Neural cell (in vitro differentiated cells): Measurements from ENCODE around the gene SLC28A1. TPM values are rescaled to one million over a fixed set of nuclear protein-coding genes. Genes with fewer than 3 reads are reported as not detected.

Experiments used
- H2AFZ ChIP-seq: fragments of 200-600, 300-800 bp; sonication (generic), shearing (Covaris generic); 2 replicates; pipeline ENCODE4 v1.6.0; 2014; ENCODE audit warnings: low read depth, mild to moderate bottlenecking, antibody characterized with exemption, low read length, moderate library complexity
- H3F3A ChIP-seq: fragments of 200-600 bp; shearing (Covaris generic); 2 replicates; pipeline ENCODE4 v1.6.1; 2016; ENCODE audit warnings: mild to moderate bottlenecking, moderate library complexity, mixed read lengths, antibody characterized with exemption, low read length; ENCODE audit not compliant: insufficient read depth, poor library complexity, severe bottlenecking
- H3K27ac ChIP-seq: fragments of 200-600, 300-800 bp; sonication (generic), shearing (Covaris generic); 2 replicates; pipeline ENCODE4 v1.5.1; 2014; ENCODE audit warnings: mild to moderate bottlenecking, low read length, moderate library complexity
- H3K27me3 ChIP-seq: fragments of 300-800, 200-600 bp; sonication (generic), shearing (Covaris generic); 2 replicates; pipeline ENCODE4 v1.6.0; 2014; ENCODE audit warnings: mild to moderate bottlenecking, low read depth, low read length, moderate library complexity; ENCODE audit not compliant: insufficient read depth
- H3K36me3 ChIP-seq: fragments of 300-800, 200-600 bp; sonication (generic), shearing (Covaris generic); 2 replicates; pipeline ENCODE4 v1.5.1; 2014; ENCODE audit warnings: mild to moderate bottlenecking, antibody characterized with exemption, low read length, moderate library complexity; ENCODE audit not compliant: insufficient read depth
- H3K4me2 ChIP-seq: fragments of 300-800, 200-600 bp; sonication (generic), shearing (Covaris generic); 2 replicates; pipeline ENCODE4 v1.6.0; 2014; ENCODE audit warnings: mild to moderate bottlenecking, low read length
- H3K4me3 ChIP-seq: fragments of 300-800, 200-600 bp; sonication (generic), shearing (Covaris generic); 2 replicates; pipeline ENCODE4 v1.5.1; 2014; ENCODE audit warnings: mild to moderate bottlenecking, low read length, moderate library complexity
- H3K79me2 ChIP-seq: fragments of 200-600 bp; shearing (Covaris generic); replicated peaks from 2 replicates; pipeline ENCODE4 v1.6.0; 2014; ENCODE audit warnings: mild to moderate bottlenecking, low read length, moderate library complexity; ENCODE audit not compliant: insufficient read depth
- H3K9ac ChIP-seq: fragments of 300-800, 200-600 bp; sonication (generic), shearing (Covaris generic); 2 replicates; pipeline ENCODE4 v1.6.1; 2016; ENCODE audit warnings: mild to moderate bottlenecking, low read length, mixed read lengths
- H3K9me2 ChIP-seq: fragments of 200-600 bp; shearing (Covaris generic); 2 replicates; pipeline ENCODE4 v1.6.1; 2016; ENCODE audit warnings: mild to moderate bottlenecking, low read length, mixed read lengths; ENCODE audit not compliant: insufficient read depth
- H3K9me3 ChIP-seq: fragments of 200-600, 300-800 bp; sonication (generic), shearing (Covaris generic); 2 replicates; pipeline ENCODE4 v1.6.1; 2016; ENCODE audit warnings: mild to moderate bottlenecking, mixed run types, low read length, moderate library complexity, mixed read lengths
- H4K20me1 ChIP-seq: fragments of 200-600 bp; shearing (Covaris generic); 2 replicates; pipeline ENCODE4 v1.6.1; 2016; ENCODE audit warnings: mild to moderate bottlenecking, mixed run types; ENCODE audit not compliant: insufficient read depth
- EP300 ChIP-seq: fragments of 450-650 bp; conservative IDR thresholded peaks from 2 replicates; pipeline ENCODE4 v1.6.1; 2014; ENCODE audit warnings: antibody characterized with exemption, mild to moderate bottlenecking, moderate library complexity; ENCODE audit not compliant: poor library complexity, severe bottlenecking
- EZH2 ChIP-seq: fragments of 200-600, 300-800 bp; shearing (Covaris generic), sonication (generic); IDR thresholded peaks from 2 replicates; pipeline ENCODE4 v1.6.1; 2014; ENCODE audit warnings: antibody characterized with exemption, low read length, borderline replicate concordance, mild to moderate bottlenecking; ENCODE audit not compliant: insufficient read depth, poor library complexity, severe bottlenecking
- MXI1 ChIP-seq: fragments of 450-650 bp; conservative IDR thresholded peaks from 2 replicates; pipeline ENCODE4 v1.6.1; 2014; ENCODE audit warnings: antibody characterized with exemption, mild to moderate bottlenecking; ENCODE audit not compliant: poor library complexity, severe bottlenecking
- RAD21 ChIP-seq: fragments of 450-650 bp; conservative IDR thresholded peaks from 2 replicates; pipeline ENCODE4 v1.6.1; 2014; ENCODE audit warnings: antibody characterized with exemption, mild to moderate bottlenecking, moderate library complexity
- TAF1 ChIP-seq: IDR thresholded peaks from 2 replicates; pipeline ENCODE4 v1.6.1; 2012; ENCODE audit warnings: low read depth
- polyA plus RNA-seq: library from polyadenylated mRNA; depleted of rRNA; stranded (reverse); fragments of >200 nt; gene quantifications from 2 replicates; pipeline ENCODE4 v1.2.3, GENCODE V29; 2014
- TF ChIP-seq, protein P1 (sequence below): IDR thresholded peaks from 2 replicates; pipeline ENCODE4 v1.6.1; 2012; ENCODE audit warnings: borderline replicate concordance
- TF ChIP-seq, protein P2 (sequence below): fragments of 450-650 bp; IDR thresholded peaks from 2 replicates; pipeline ENCODE4 v1.5.1; 2014; ENCODE audit warnings: antibody characterized with exemption, mild to moderate bottlenecking, moderate library complexity; ENCODE audit not compliant: poor library complexity, severe bottlenecking

SLC28A1 gene
- polyA plus RNA-seq, 1 donor from 2014 or later: not detected

DNA sequence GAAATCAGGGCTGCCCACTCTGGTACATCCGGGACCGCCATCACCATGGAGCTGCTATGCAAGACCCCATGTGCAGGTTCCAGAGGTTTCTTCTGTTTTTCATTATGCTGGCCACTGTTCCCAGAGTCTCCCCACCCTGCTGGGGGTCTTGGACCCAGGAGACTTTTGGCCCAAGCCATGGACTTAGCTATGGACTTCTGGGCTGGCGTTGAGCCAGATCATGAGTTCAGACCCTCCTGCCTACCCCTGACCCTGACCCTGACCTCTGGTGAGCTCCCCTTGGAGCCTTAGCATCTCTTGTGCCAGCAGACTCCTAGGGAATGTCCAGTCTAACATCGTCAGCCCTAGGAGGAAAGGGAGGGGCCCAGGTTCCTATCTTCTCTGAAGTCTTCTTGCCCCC, 25.3 kb downstream of the SLC28A1 start:
- H4K20me1 ChIP-seq: no peaks in the 10 kb centered on the region
- no peaks in the 10 kb centered on the region for H3K9me2 ChIP-seq
- H3K27ac ChIP-seq: no peak overlapping the region
- H3K79me2 ChIP-seq: no peaks in the 10 kb centered on the region
- H3K4me3 ChIP-seq: no peak overlapping the region
- H3K9me3 ChIP-seq: no peaks in the 10 kb centered on the region
- no peaks in the 10 kb centered on the region for H3F3A ChIP-seq
- H2AFZ ChIP-seq: no peak overlapping the region
- TF ChIP-seq MXI1 (no peak), TAF1 (no peak), RAD21 (no peak)
- TF ChIP-seq, protein P1, sequence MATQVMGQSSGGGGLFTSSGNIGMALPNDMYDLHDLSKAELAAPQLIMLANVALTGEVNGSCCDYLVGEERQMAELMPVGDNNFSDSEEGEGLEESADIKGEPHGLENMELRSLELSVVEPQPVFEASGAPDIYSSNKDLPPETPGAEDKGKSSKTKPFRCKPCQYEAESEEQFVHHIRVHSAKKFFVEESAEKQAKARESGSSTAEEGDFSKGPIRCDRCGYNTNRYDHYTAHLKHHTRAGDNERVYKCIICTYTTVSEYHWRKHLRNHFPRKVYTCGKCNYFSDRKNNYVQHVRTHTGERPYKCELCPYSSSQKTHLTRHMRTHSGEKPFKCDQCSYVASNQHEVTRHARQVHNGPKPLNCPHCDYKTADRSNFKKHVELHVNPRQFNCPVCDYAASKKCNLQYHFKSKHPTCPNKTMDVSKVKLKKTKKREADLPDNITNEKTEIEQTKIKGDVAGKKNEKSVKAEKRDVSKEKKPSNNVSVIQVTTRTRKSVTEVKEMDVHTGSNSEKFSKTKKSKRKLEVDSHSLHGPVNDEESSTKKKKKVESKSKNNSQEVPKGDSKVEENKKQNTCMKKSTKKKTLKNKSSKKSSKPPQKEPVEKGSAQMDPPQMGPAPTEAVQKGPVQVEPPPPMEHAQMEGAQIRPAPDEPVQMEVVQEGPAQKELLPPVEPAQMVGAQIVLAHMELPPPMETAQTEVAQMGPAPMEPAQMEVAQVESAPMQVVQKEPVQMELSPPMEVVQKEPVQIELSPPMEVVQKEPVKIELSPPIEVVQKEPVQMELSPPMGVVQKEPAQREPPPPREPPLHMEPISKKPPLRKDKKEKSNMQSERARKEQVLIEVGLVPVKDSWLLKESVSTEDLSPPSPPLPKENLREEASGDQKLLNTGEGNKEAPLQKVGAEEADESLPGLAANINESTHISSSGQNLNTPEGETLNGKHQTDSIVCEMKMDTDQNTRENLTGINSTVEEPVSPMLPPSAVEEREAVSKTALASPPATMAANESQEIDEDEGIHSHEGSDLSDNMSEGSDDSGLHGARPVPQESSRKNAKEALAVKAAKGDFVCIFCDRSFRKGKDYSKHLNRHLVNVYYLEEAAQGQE: no peak
- TF ChIP-seq, protein P2, sequence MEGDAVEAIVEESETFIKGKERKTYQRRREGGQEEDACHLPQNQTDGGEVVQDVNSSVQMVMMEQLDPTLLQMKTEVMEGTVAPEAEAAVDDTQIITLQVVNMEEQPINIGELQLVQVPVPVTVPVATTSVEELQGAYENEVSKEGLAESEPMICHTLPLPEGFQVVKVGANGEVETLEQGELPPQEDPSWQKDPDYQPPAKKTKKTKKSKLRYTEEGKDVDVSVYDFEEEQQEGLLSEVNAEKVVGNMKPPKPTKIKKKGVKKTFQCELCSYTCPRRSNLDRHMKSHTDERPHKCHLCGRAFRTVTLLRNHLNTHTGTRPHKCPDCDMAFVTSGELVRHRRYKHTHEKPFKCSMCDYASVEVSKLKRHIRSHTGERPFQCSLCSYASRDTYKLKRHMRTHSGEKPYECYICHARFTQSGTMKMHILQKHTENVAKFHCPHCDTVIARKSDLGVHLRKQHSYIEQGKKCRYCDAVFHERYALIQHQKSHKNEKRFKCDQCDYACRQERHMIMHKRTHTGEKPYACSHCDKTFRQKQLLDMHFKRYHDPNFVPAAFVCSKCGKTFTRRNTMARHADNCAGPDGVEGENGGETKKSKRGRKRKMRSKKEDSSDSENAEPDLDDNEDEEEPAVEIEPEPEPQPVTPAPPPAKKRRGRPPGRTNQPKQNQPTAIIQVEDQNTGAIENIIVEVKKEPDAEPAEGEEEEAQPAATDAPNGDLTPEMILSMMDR: no peak
- H3K4me2 ChIP-seq: no peak overlapping the region
- no peaks in the 10 kb centered on the region for H3K36me3 ChIP-seq
- no peak overlapping the region for H3K9ac ChIP-seq
- no peaks in the 10 kb centered on the region for H3K27me3 ChIP-seq

- H3K4me2 ChIP-seq: no peak overlapping the region
- no peaks in the 10 kb centered on the region for H3K27me3 ChIP-seq
- H3K9ac ChIP-seq: no peak overlapping the region
- no peaks in the 10 kb centered on the region for H3K9me2 ChIP-seq
- H2AFZ ChIP-seq: no peak overlapping the region
- no peaks in the 10 kb centered on the region for H3K79me2 ChIP-seq
- H3K4me3 ChIP-seq: no peak overlapping the region
- no peaks in the 10 kb centered on the region for H3K36me3 ChIP-seq
- no peaks in the 10 kb centered on the region for H4K20me1 ChIP-seq
- no peaks in the 10 kb centered on the region for H3K9me3 ChIP-seq
- H3K27ac ChIP-seq: no peak overlapping the region
- TF ChIP-seq TAF1: no peak
- TF ChIP-seq EP300: no peak
- TF ChIP-seq EZH2: no peak
- H3F3A ChIP-seq: no peaks in the 10 kb centered on the region
Observed at GRCh38 chr15:84910928-84911623, 26.6 kb downstream of the SLC28A1 start.
